SK-N-SH (cell line): ENCODE measurements around the gene PCED1B. TPM values are rescaled to one million over a fixed set of nuclear protein-coding genes. Genes with fewer than 3 reads are reported as not detected.

Experiments
- CTCF ChIA-PET: fragments of 300-600, 350-600 bp; formaldehyde crosslinking; extraction: SDS; loops from one replicate; lab custom pipeline; 2021; lab: Yijun Ruan, JAX
- POLR2A ChIA-PET: fragments of 350-600 bp; sonication (Branson Sonifier 250); formaldehyde crosslinking; extraction: SDS; loops from one replicate; lab custom pipeline; 2020; ENCODE audit warnings: antibody characterized with exemption, inconsistent platforms; lab: Yijun Ruan, JAX
- DNase-seq: peaks from one replicate; pipeline ENCODE4 v3.0.0; 2012
- H2AFZ ChIP-seq: fragments of 200-600 bp; sonication (generic); 2 replicates; pipeline ENCODE4 v1.8.1; 2016; ENCODE audit warnings: antibody characterized with exemption, mild to moderate bottlenecking, low read depth
- H3F3A ChIP-seq: fragments of 200-600 bp; sonication (generic); replicated peaks from 2 replicates; pipeline ENCODE3; 2016; ENCODE audit warnings: antibody characterized with exemption, mild to moderate bottlenecking; ENCODE audit not compliant: insufficient read depth
- H3K27ac ChIP-seq, 2 experiments: fragments of 200-500 bp in 1 of 2; fragments of 200-600 bp in 1 of 2; sonication (Bioruptor generic) in 1 of 2; sonication (generic), shearing (Covaris generic) in 1 of 2; 2 replicates each; pipeline versions ENCODE4 v1.5.1 to v1.6.1; 2014 to 2016; ENCODE audit warnings: low read depth in 2 of 2, inconsistent platforms in 1 of 2, low read length in 1 of 2, mild to moderate bottlenecking in 1 of 2, mixed read lengths in 1 of 2
- H3K27me3 ChIP-seq: fragments of 200-600 bp; sonication (generic), shearing (Covaris generic); 2 replicates; pipeline ENCODE4 v1.6.1; 2016; ENCODE audit warnings: mixed run types; ENCODE audit not compliant: insufficient read depth
- H3K36me3 ChIP-seq, 2 experiments: fragments of 200-500 bp in 1 of 2; fragments of 200-600 bp in 1 of 2; sonication (Bioruptor generic) in 1 of 2; sonication (generic) in 1 of 2; replicated peaks in 1 of 2; 2 replicates each; pipeline versions ENCODE3 to v1.5.1; 2014 to 2016; ENCODE audit warnings: low read length in 1 of 2, mild to moderate bottlenecking in 1 of 2; ENCODE audit not compliant: insufficient read depth in 2 of 2, control insufficient read depth in 1 of 2
- H3K4me1 ChIP-seq, 2 experiments: fragments of 200-500 bp in 1 of 2; fragments of 200-600 bp in 1 of 2; sonication (Bioruptor generic) in 1 of 2; sonication (generic), shearing (Covaris generic) in 1 of 2; 2 replicates each; pipeline versions ENCODE4 v1.5.1 to v1.6.1; 2014 to 2016; ENCODE audit warnings: low read depth in 1 of 2, low read length in 1 of 2, mixed run types in 1 of 2; ENCODE audit not compliant: insufficient read depth in 2 of 2, control insufficient read depth in 1 of 2
- H3K4me2 ChIP-seq: fragments of 200-600 bp; sonication (generic), shearing (Covaris generic); 2 replicates; pipeline ENCODE4 v1.6.1; 2017; ENCODE audit warnings: mixed run types
- H3K4me3 ChIP-seq, 2 experiments: fragments of 200-500 bp in 1 of 2; fragments of 200-600 bp in 1 of 2; sonication (Bioruptor generic) in 1 of 2; sonication (generic), shearing (Covaris generic) in 1 of 2; 2 replicates each; pipeline versions ENCODE4 v1.5.1 to v1.8.1; 2014 to 2016; ENCODE audit warnings: low read depth in 2 of 2, inconsistent platforms in 1 of 2, low read length in 1 of 2, mild to moderate bottlenecking in 1 of 2, mixed read lengths in 1 of 2, moderate library complexity in 1 of 2
- H3K79me2 ChIP-seq: fragments of 200-600 bp; sonication (generic); 2 replicates; pipeline ENCODE4 v1.8.1; 2017; ENCODE audit warnings: mild to moderate bottlenecking; ENCODE audit not compliant: insufficient read depth
- H3K9ac ChIP-seq: fragments of 200-600 bp; sonication (generic); 2 replicates; pipeline ENCODE4 v1.6.1; 2017; ENCODE audit warnings: mixed run types
- H3K9me2 ChIP-seq: fragments of 200-600 bp; sonication (generic); 2 replicates; pipeline ENCODE4 v1.6.1; 2017; ENCODE audit warnings: mixed run types
- H3K9me3 ChIP-seq: fragments of 200-600 bp; sonication (generic); 2 replicates; pipeline ENCODE4 v1.6.1; 2017; ENCODE audit warnings: mixed run types, mild to moderate bottlenecking, moderate library complexity
- H4K20me1 ChIP-seq: fragments of 200-600 bp; sonication (generic); 2 replicates; pipeline ENCODE4 v1.6.1; 2017; ENCODE audit warnings: mild to moderate bottlenecking, mixed run types; ENCODE audit not compliant: insufficient read depth
- CHD2 ChIP-seq: fragments of 150-350 bp; IDR thresholded peaks from 2 replicates; pipeline ENCODE4 v1.6.1; 2018; ENCODE audit warnings: low read length; ENCODE audit not compliant: partially characterized antibody
- CTCF ChIP-seq: fragments of 200-600 bp; sonication (generic); IDR thresholded peaks from 2 replicates; pipeline ENCODE4 v1.6.1; 2017; ENCODE audit warnings: antibody characterized with exemption, mild to moderate bottlenecking, moderate library complexity
- EP300 ChIP-seq, 2 experiments: IDR thresholded peaks; 2 replicates each; pipeline versions ENCODE4 v1.4.0 to v1.6.1; 2012; ENCODE audit warnings: borderline replicate concordance in 1 of 2, low read depth in 1 of 2, low read length in 1 of 2
- EZH2phosphoT487 ChIP-seq: fragments of 200-600 bp; sonication (generic); IDR thresholded peaks from 2 replicates; pipeline ENCODE4 v1.6.1; 2017; ENCODE audit warnings: low read depth, mixed run types, mild to moderate bottlenecking, antibody characterized with exemption, moderate library complexity, borderline replicate concordance
- FOSL2 ChIP-seq: IDR thresholded peaks from 2 replicates; pipeline ENCODE4 v1.4.0; 2012; ENCODE audit warnings: low read depth, mild to moderate bottlenecking, moderate library complexity, borderline replicate concordance
- FOXJ3 ChIP-seq: sonication (generic); formaldehyde crosslinking; IDR thresholded peaks from 2 replicates; pipeline ENCODE4 v1.5.1; 2020; ENCODE audit warnings: mild to moderate bottlenecking, missing genetic modification reagents
- GATA2 ChIP-seq: sonication (generic); formaldehyde crosslinking; IDR thresholded peaks from 2 replicates; pipeline ENCODE4 v1.5.0; 2020; ENCODE audit warnings: mild to moderate bottlenecking, missing genetic modification reagents
- JUND ChIP-seq: IDR thresholded peaks from 2 replicates; pipeline ENCODE4 v1.4.0; 2012
- MAX ChIP-seq: IDR thresholded peaks from 2 replicates; pipeline ENCODE4 v1.4.0; 2012; ENCODE audit warnings: low read depth
- MEF2A ChIP-seq: IDR thresholded peaks from 2 replicates; pipeline ENCODE4 v1.4.0; 2012; ENCODE audit warnings: low read depth, borderline replicate concordance
- NFIC ChIP-seq: IDR thresholded peaks from 2 replicates; pipeline ENCODE4 v1.4.0; 2012; ENCODE audit warnings: borderline replicate concordance
- NRF1 ChIP-seq: IDR thresholded peaks from 2 replicates; pipeline ENCODE4 v1.6.1; 2012; ENCODE audit warnings: low read depth, mild to moderate bottlenecking, low read length
- RAD21 ChIP-seq: IDR thresholded peaks from 2 replicates; pipeline ENCODE4 v1.6.1; 2012; ENCODE audit warnings: mild to moderate bottlenecking, low read length
- RXRA ChIP-seq: IDR thresholded peaks from 2 replicates; pipeline ENCODE4 v1.4.0; 2012; ENCODE audit warnings: low read depth, mild to moderate bottlenecking, borderline replicate concordance
- TCF12 ChIP-seq: IDR thresholded peaks from 2 replicates; pipeline ENCODE4 v1.4.0; 2012
- TEAD4 ChIP-seq: IDR thresholded peaks from 2 replicates; pipeline ENCODE4 v1.4.0; 2012; ENCODE audit warnings: mild to moderate bottlenecking, borderline replicate concordance; ENCODE audit not compliant: insufficient read depth
- USF1 ChIP-seq: IDR thresholded peaks from 2 replicates; pipeline ENCODE4 v1.4.0; 2012; ENCODE audit warnings: low read depth, borderline replicate concordance
- USF2 ChIP-seq: fragments of 150-350 bp; IDR thresholded peaks from 2 replicates; pipeline ENCODE4 v1.6.1; 2017; ENCODE audit warnings: antibody characterized with exemption, low read length, low read depth, borderline replicate concordance
- YY1 ChIP-seq: IDR thresholded peaks from 2 replicates; pipeline ENCODE4 v1.4.0; 2012; ENCODE audit warnings: low read depth, mild to moderate bottlenecking
- ZBTB33 ChIP-seq: IDR thresholded peaks from 2 replicates; pipeline ENCODE4 v1.4.0; 2012; ENCODE audit warnings: low read depth, borderline replicate concordance
- WGBS: methylation state at CpG from one replicate; pipeline ENCODE4 v1.1.6; 2017; ENCODE audit warnings: low lambda C conversion rate; 5-methylcytosine and 5-hydroxymethylcytosine counted together
- polyA plus RNA-seq, 3 experiments: library from polyadenylated mRNA; depleted of rRNA; stranded (reverse); fragments of >200 nt; gene quantifications; 2 replicates each; pipeline ENCODE4 v1.2.3, GENCODE V29; 2012

The PCED1B gene
- polyA plus RNA-seq, 1 of the 3 experiments (the other 2 are of a cell fraction) = 0.21 TPM

- H3K9ac ChIP-seq = no peak overlapping the region
- no peak overlapping the region for H2AFZ ChIP-seq
- H3K27ac ChIP-seq = no peak overlapping the region
- H3K36me3 ChIP-seq = no peaks in the 10 kb centered on the region
- no peak overlapping the region for H3K4me2 ChIP-seq
- H3K27me3 ChIP-seq = 0 out of 2 replicates have a peak, but pooled peaks cover 6% of the 10 kb centered on the region
- ChIA-PET CTCF (interaction anchor here (0.6 kb wide), 1 partner anchor 27 kb away, joined by 3 read pairs; no protein-coding TSS in a partner anchor), POLR2A (no interaction called here)
- no peaks in the 10 kb centered on the region for H3K9me2 ChIP-seq
- WGBS = 25% methylated on average over 4 of the region's 4 CpGs
- no peaks in the 10 kb centered on the region for H3K79me2 ChIP-seq
- no peak for DNase-seq
- H4K20me1 ChIP-seq = no peaks in the 10 kb centered on the region
- H3K4me1 ChIP-seq = no peaks in the 10 kb centered on the region
- H3F3A ChIP-seq = peaks cover 11% of the 10 kb centered on the region
- H3K9me3 ChIP-seq = no peaks in the 10 kb centered on the region
- TF ChIP-seq RXRA = no peak
- no peak for TF ChIP-seq MAX
- TF ChIP-seq YY1 = no peak
- TF ChIP-seq TEAD4 = no peak
- TF ChIP-seq NRF1 = no peak
- TF ChIP-seq TCF12 = no peak
- no peak for TF ChIP-seq CTCF
- no peak for TF ChIP-seq CHD2
- TF ChIP-seq GATA2 (CRISPR knock-in tag) = no peak
- no peak for TF ChIP-seq MEF2A
- TF ChIP-seq EP300 (IDR thresholded peaks at IDR 0.05; ENCODE audit: borderline replicate concordance in 1 of 2, low read depth in 1 of 2, low read length in 1 of 2) = no peak
- TF ChIP-seq RAD21 = no peak
- TF ChIP-seq USF2 = no peak
- TF ChIP-seq JUND = no peak
- TF ChIP-seq ZBTB33 = no peak
- TF ChIP-seq FOXJ3 (CRISPR knock-in tag) = no peak
- no peak for TF ChIP-seq EZH2phosphoT487
- no peak for TF ChIP-seq FOSL2
- no peak for TF ChIP-seq USF1
- TF ChIP-seq NFIC = no peak
- H3K4me3 ChIP-seq = no peak overlapping the region
Measured at GRCh38 chr12:47094804-47095203, 15.4 kb downstream of the PCED1B start.
